HepG2 (cell line): ENCODE data around the gene SCGB2A2. TPM values are rescaled to one million over a fixed set of nuclear protein-coding genes. Genes with fewer than 3 reads are reported as not detected.

ENCODE experiments used
- CTCF ChIP-seq: sonication (generic); formaldehyde crosslinking; IDR thresholded peaks from 2 replicates; pipeline ENCODE4 v1.5.0; 2020; ENCODE audit warnings: mild to moderate bottlenecking, missing genetic modification reagents, moderate library complexity
- ERF ChIP-seq: IDR thresholded peaks from 2 replicates; pipeline ENCODE4 v1.6.1; 2018; ENCODE audit warnings: missing biosample characterization, missing genetic modification reagents
- FIP1L1 ChIP-seq: fragments of 200-400 bp; formaldehyde crosslinking; IDR thresholded peaks from 2 replicates; pipeline ENCODE4 v1.6.1; 2018; ENCODE audit warnings: low read depth, mild to moderate bottlenecking, low read length, moderate library complexity, borderline replicate concordance; ENCODE audit not compliant: insufficient read depth
- GATAD1 ChIP-seq: IDR thresholded peaks from 2 replicates; pipeline ENCODE4 v1.6.1; 2016; ENCODE audit warnings: missing genetic modification reagents, missing compliant biosample characterization
- HNF4A ChIP-seq: sonication (generic); formaldehyde crosslinking; IDR thresholded peaks from 2 replicates; pipeline ENCODE4 v1.4.0; 2020; ENCODE audit warnings: missing genetic modification reagents
- NFAT5 ChIP-seq: sonication (generic); formaldehyde crosslinking; IDR thresholded peaks from 2 replicates; pipeline ENCODE4 v1.4.0; 2020; ENCODE audit warnings: missing genetic modification reagents
- POGK ChIP-seq: sonication (generic); formaldehyde crosslinking; conservative IDR thresholded peaks from 2 replicates; pipeline ENCODE4 v1.8.0; 2022; ENCODE audit warnings: mild to moderate bottlenecking, moderate library complexity, missing genetic modification reagents
- POLR2A ChIP-seq, 2 experiments: IDR thresholded peaks; 2 replicates each; pipeline ENCODE4 v1.6.1; 2011; ENCODE audit warnings: low read depth in 2 of 2, low read length in 2 of 2, mild to moderate bottlenecking in 1 of 2, moderate library complexity in 1 of 2; ENCODE audit not compliant: insufficient read depth in 1 of 2
- REPIN1 ChIP-seq: sonication (generic); formaldehyde crosslinking; IDR thresholded peaks from 2 replicates; pipeline ENCODE4 v1.8.0; 2022; ENCODE audit warnings: missing genetic modification reagents, low read depth, mild to moderate bottlenecking, borderline replicate concordance
- TFAP4 ChIP-seq: sonication (generic); IDR thresholded peaks from 2 replicates; pipeline ENCODE4 v1.6.1; 2016; ENCODE audit warnings: low read depth, borderline replicate concordance
- ZBED4 ChIP-seq: sonication (generic); formaldehyde crosslinking; IDR thresholded peaks from 2 replicates; pipeline ENCODE4 v1.4.0; 2020; ENCODE audit warnings: missing genetic modification reagents, borderline replicate concordance
- ZNF143 ChIP-seq: sonication (generic); formaldehyde crosslinking; IDR thresholded peaks from 2 replicates; pipeline ENCODE4 v1.4.0; 2020; ENCODE audit warnings: missing genetic modification reagents
- ZNF264 ChIP-seq: sonication (generic); formaldehyde crosslinking; IDR thresholded peaks from 2 replicates; pipeline ENCODE4 v1.4.0; 2020; ENCODE audit warnings: missing genetic modification reagents
- ZNF607 ChIP-seq: sonication (generic); formaldehyde crosslinking; IDR thresholded peaks from 2 replicates; pipeline ENCODE4 v1.5.1; 2020; ENCODE audit warnings: missing genetic modification reagents, mild to moderate bottlenecking, borderline replicate concordance
- ZNF672 ChIP-seq: sonication (generic); formaldehyde crosslinking; IDR thresholded peaks from 2 replicates; pipeline ENCODE4 v1.8.1; 2022; ENCODE audit warnings: missing genetic modification reagents
- polyA plus RNA-seq, 8 experiments: library from polyadenylated mRNA; depleted of rRNA in 3 of 8; stranded (reverse) in 7 of 8; unstranded in 1 of 8; fragments of >200 nt; fragmentation: Illumina TruSeq in 4 of 8; extraction: Trizol in 4 of 8; gene quantifications; 2 replicates each; pipeline versions ENCODE4 v1.2.1 to v1.2.3, GENCODE V29; 2011 to 2016; ENCODE audit warnings: low read depth in 4 of 8, missing spikeins in 1 of 8, mixed read lengths in 1 of 8; ENCODE audit not compliant: insufficient read depth in 1 of 8
- total RNA-seq, 5 experiments: library from RNA; depleted of rRNA; stranded (reverse); fragments of >200 nt; fragmentation: Illumina TruSeq; extraction: Trizol; gene quantifications; 2 replicates each; pipeline ENCODE4 v1.2.3, GENCODE V29; 2016; ENCODE audit warnings: low read depth in 1 of 5

The SCGB2A2 gene
- total and polyA plus RNA-seq, 2 of the 13 experiments (the other 11 are each of a cell fraction or from before 2014, with no cell fraction given): 0.12 TPM; not detected in 1

- no peak for TF ChIP-seq ZNF672 (CRISPR knock-in tag)
- TF ChIP-seq ZNF264 (CRISPR knock-in tag): 0 out of 2 replicates have a peak, but pooled peaks have one; percentile 20
- TF ChIP-seq GATAD1: 0 out of 2 replicates have a peak, but pooled peaks have one; percentile 32
- peak; percentile 62 for TF ChIP-seq CTCF
- no peak for TF ChIP-seq POLR2A (IDR thresholded peaks at IDR 0.05; ENCODE audit: insufficient read depth in 1 of 2, low read depth in 2 of 2, low read length in 2 of 2)
- no peak for TF ChIP-seq NFAT5 (CRISPR knock-in tag)
- no peak; the same call in 1 of the 2 replicates for TF ChIP-seq ERF (CRISPR knock-in tag)
- 0 out of 2 replicates have a peak, but pooled peaks have one; percentile 32 for TF ChIP-seq POGK
- 0 out of 2 replicates have a peak, but pooled peaks have one; percentile 21 for TF ChIP-seq REPIN1 (CRISPR knock-in tag)
- peak; percentile 52; the same call in 1 of the 2 replicates for TF ChIP-seq TFAP4
- TF ChIP-seq ZNF607: 0 out of 2 replicates have a peak, but pooled peaks have one; percentile 4
- no peak for TF ChIP-seq ZNF143 (CRISPR knock-in tag)
- no peak for TF ChIP-seq HNF4A (CRISPR knock-in tag)
- no peak for TF ChIP-seq FIP1L1
- TF ChIP-seq ZBED4 (CRISPR knock-in tag): no peak
Measured at GRCh38 chr11:62273789-62274275, 3.9 kb downstream of the SCGB2A2 start (continued).
